Small intestine (tissue), 7 donors: ENCODE data around the gene FKBP3. TPM values are rescaled to one million over a fixed set of nuclear protein-coding genes. Genes with fewer than 3 reads are reported as not detected.

Source experiments
- DNase-seq, 2 donors: peaks; one replicate each; pipeline versions ENCODE4 v3.0.0 to v3.0.0-alpha.2; 2013
- FAIRE-seq: peaks from 2 replicates; lab custom pipeline; 2012; peaks lifted over from hg19 to GRCh38; lab: Jason Lieb, UNC
- H3K27ac ChIP-seq, 3 donors: one replicate each; pipeline ENCODE4 v1.5.1; 2013; ENCODE audit warnings: low read length in 2 of 3, mild to moderate bottlenecking in 2 of 3, control low read depth in 1 of 3, inconsistent platforms in 1 of 3, low read depth in 1 of 3, moderate library complexity in 1 of 3
- H3K27me3 ChIP-seq, 3 donors: one replicate each; pipeline ENCODE4 v1.6.1; 2013; ENCODE audit warnings: low read length in 3 of 3, inconsistent platforms in 1 of 3; ENCODE audit not compliant: control insufficient read depth in 3 of 3, insufficient read depth in 3 of 3
- H3K36me3 ChIP-seq, 3 donors: one replicate each; pipeline ENCODE4 v1.6.1; 2013; ENCODE audit warnings: low read length in 3 of 3, inconsistent platforms in 1 of 3, low read depth in 1 of 3, mild to moderate bottlenecking in 1 of 3, moderate library complexity in 1 of 3; ENCODE audit not compliant: control insufficient read depth in 3 of 3, insufficient read depth in 2 of 3
- H3K4me1 ChIP-seq, 3 donors: one replicate each; pipeline ENCODE4 v1.6.1; 2013; ENCODE audit warnings: low read length in 2 of 3, inconsistent platforms in 1 of 3, low read depth in 1 of 3, mild to moderate bottlenecking in 1 of 3, moderate library complexity in 1 of 3; ENCODE audit not compliant: control insufficient read depth in 3 of 3, insufficient read depth in 2 of 3
- H3K4me3 ChIP-seq, 3 donors: one replicate each; pipeline ENCODE4 v1.5.1; 2013; ENCODE audit warnings: low read length in 3 of 3, control low read depth in 1 of 3, inconsistent platforms in 1 of 3, low read depth in 1 of 3, mild to moderate bottlenecking in 1 of 3, moderate library complexity in 1 of 3
- H3K9me3 ChIP-seq, 2 donors: one replicate each; pipeline ENCODE4 v1.6.1; 2013; ENCODE audit warnings: low read depth in 1 of 2, low read length in 1 of 2; ENCODE audit not compliant: control insufficient read depth in 2 of 2, insufficient read depth in 1 of 2
- whole genome bisulfite sequencing, 3 donors: extraction: QIAGEN DNeasy Blood & Tissue Kit; methylation state at CpG; one replicate each; pipeline ENCODE4 v1.1.7; 2013; 5-methylcytosine and 5-hydroxymethylcytosine counted together
- polyA plus RNA-seq, 4 donors: library from polyadenylated mRNA; stranded (reverse) in 3 of 4; unstranded in 1 of 4; fragments of 200-250 nt in 3 of 4; fragments of 120-200 nt in 1 of 4; gene quantifications; one replicate each; pipeline versions ENCODE4 v1.2.1 to v1.2.3, GENCODE V29; 2013
- donor health status: healthy with polysubstance abuse.
- donor health status: control.
- donor health status: control.
- donor health status: Bipolar disorder and iron deficiency.
- donor health status: healthy.

Gene FKBP3
- polyA plus RNA-seq, 4 donors: 79.6 to 134 (median 101) TPM

- no peak overlapping the region for H3K4me3 ChIP-seq
- FAIRE-seq (no peak), DNase-seq (peak; percentile 79 to 94)
- whole genome bisulfite sequencing, 3 donors: 15 to 50% (median 34%) methylated on average over 1 of the region's 1 CpG
- H3K36me3 ChIP-seq: peaks cover 2 to 29% (median 5%) of the 10 kb centered on the region in 3 donors
- H3K27me3 ChIP-seq: no peaks in the 10 kb centered on the region
- peak overlapping the region in 1 of 3 donors; percentile 67 for H3K27ac ChIP-seq
- H3K4me1 ChIP-seq: peaks cover 0 to 9% (median 0%) of the 10 kb centered on the region in 3 donors
- H3K9me3 ChIP-seq: no peaks in the 10 kb centered on the region
These were observed 29.7 kb downstream of the FKBP3 start for GRCh38 chr14:45104561-45104960.

DNA sequence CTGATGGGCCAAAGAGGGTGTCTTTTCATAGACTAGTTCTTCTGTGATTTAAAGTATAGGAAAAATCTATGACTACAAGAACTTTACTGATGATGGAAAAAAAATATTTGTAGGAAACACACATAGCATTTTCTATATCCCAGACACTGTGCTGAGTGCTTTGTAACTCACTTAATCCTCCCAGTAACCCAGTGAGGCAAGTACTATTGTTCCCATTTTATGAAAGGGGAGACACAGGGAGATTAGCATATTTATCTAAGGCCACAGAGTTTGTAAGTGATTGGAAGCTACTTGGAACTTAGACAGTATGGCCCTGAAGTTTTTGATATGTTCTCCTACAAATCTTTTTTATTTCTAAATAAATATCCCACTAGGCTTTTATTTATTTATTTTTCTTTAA is 30.5 kb downstream of the FKBP3 start:
- FAIRE-seq: no peak

GRCh38 chr14:45096218-45096617 is 38.1 kb downstream of the FKBP3 start:
- no peak for FAIRE-seq
- no peak for DNase-seq
- H3K27ac ChIP-seq: no peak overlapping the region
- 94 to 97% (median 94%) methylated on average over 4 of the region's 4 CpGs for WGBS, 3 donors
- H3K4me3 ChIP-seq: no peak overlapping the region
- H3K36me3 ChIP-seq: peaks cover 2 to 22% (median 10%) of the 10 kb centered on the region in 3 donors
- H3K27me3 ChIP-seq: no peaks in the 10 kb centered on the region
- H3K9me3 ChIP-seq: no peaks in the 10 kb centered on the region
- H3K4me1 ChIP-seq: no peaks in the 10 kb centered on the region

More for the DNA sequence above, 30.5 kb downstream of the FKBP3 start:
- Histone ChIP-seq H3K4me3 (no peak overlapping the region), H3K27ac (peak overlapping the region in 1 of 3 donors; percentile 17), H3K27me3 (no peaks in the 10 kb centered on the region), H3K36me3 (peaks cover 2 to 28% (median 5%) of the 10 kb centered on the region in 3 donors), H3K9me3 (no peaks in the 10 kb centered on the region), H3K4me1 (peaks cover 0 to 9% (median 0%) of the 10 kb centered on the region in 3 donors)
- peak in 1 of 2 donors; percentile 10 for DNase-seq

DNA sequence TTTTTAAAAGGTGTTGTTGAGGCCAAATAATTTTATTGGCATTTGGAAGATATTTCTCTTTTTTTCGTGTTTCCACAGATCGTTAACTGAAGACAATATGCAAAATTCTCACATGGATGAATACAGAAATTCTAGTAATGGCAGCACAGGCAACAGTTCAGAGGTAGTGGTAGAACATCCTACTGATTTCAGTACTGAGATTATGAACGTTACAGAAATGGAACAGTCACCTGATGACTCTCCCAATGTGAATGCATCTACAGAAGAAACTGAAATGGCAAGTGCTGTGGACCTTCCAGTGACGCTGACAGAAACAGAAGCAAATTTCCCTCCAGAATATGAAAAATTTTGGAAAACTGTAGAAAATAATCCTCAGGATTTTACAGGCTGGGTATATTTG is 39.1 kb downstream of the FKBP3 start:
- FAIRE-seq (no peak), DNase-seq (no peak)
- Histone ChIP-seq H3K27ac (no peak overlapping the region), H3K27me3 (no peaks in the 10 kb centered on the region), H3K4me1 (peaks cover 0 to 2% (median 0%) of the 10 kb centered on the region in 3 donors), H3K4me3 (no peak overlapping the region), H3K36me3 (peaks cover 2 to 24% (median 10%) of the 10 kb centered on the region in 3 donors), H3K9me3 (no peaks in the 10 kb centered on the region)
- WGBS, 3 donors: 81 to 91% (median 87%) methylated on average over 4 of the region's 4 CpGs

GRCh38 chr14:45094275-45094674 is 40.0 kb downstream of the FKBP3 start:
- H3K27ac ChIP-seq: no peak overlapping the region
- no peak overlapping the region for H3K4me3 ChIP-seq
- no peak for FAIRE-seq
- peaks cover 0 to 2% (median 2%) of the 10 kb centered on the region in 3 donors for H3K4me1 ChIP-seq
- no peaks in the 10 kb centered on the region for H3K27me3 ChIP-seq
- H3K9me3 ChIP-seq: no peaks in the 10 kb centered on the region
- 94 to 98% (median 96%) methylated on average over 2 of the region's 2 CpGs for WGBS, 3 donors
- DNase-seq: no peak
- peaks cover 4 to 19% (median 10%) of the 10 kb centered on the region in 3 donors for H3K36me3 ChIP-seq

DNA sequence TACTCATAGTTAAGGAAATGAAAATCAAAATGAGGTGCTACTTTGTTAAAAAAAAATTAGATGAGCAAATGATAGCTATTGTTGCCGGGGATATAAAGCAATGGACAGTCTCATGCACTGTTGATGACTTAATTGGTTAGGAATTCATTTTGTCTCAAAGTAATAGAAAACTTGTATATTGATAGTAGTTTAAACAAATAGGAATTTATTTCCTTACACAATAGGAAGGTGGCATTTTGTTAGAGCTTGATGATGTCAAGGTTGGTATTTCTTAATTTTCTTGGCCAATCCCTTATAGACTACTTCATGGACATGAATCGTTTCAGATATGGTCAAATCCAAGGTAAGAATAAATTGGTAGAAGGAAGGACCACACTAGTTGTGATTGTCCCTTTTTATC is 42.6 kb downstream of the FKBP3 start:
- DNase-seq (no peak), FAIRE-seq (no peak)
- no peak overlapping the region for H3K27ac ChIP-seq
- no peak overlapping the region for H3K4me3 ChIP-seq
- H3K36me3 ChIP-seq: peaks cover 4 to 18% (median 5%) of the 10 kb centered on the region in 3 donors
- no peaks in the 10 kb centered on the region for H3K9me3 ChIP-seq
- WGBS, 3 donors: 81 to 95% (median 87%) methylated on average over 2 of the region's 2 CpGs
- H3K4me1 ChIP-seq: peaks cover 2 to 3% (median 3%) of the 10 kb centered on the region in 3 donors
- H3K27me3 ChIP-seq: no peaks in the 10 kb centered on the region

GRCh38 chr14:45089813-45090212 is 44.5 kb downstream of the FKBP3 start:
- WGBS, 3 donors: 28 to 47% (median 32%) methylated on average over 1 of the region's 1 CpG
- Histone ChIP-seq H3K27ac (no peak overlapping the region), H3K4me3 (no peak overlapping the region), H3K4me1 (peaks cover 2 to 9% (median 7%) of the 10 kb centered on the region in 3 donors), H3K9me3 (no peaks in the 10 kb centered on the region), H3K36me3 (peaks cover 0 to 12% (median 2%) of the 10 kb centered on the region in 3 donors), H3K27me3 (no peaks in the 10 kb centered on the region)
- FAIRE-seq (no peak), DNase-seq (peak in 1 of 2 donors; percentile 45)

- H3K4me1 ChIP-seq: peaks cover 4 to 9% (median 9%) of the 10 kb centered on the region in 3 donors
- H3K36me3 ChIP-seq: peaks cover 0 to 6% (median 2%) of the 10 kb centered on the region in 3 donors
- H3K4me3 ChIP-seq: peak overlapping the region; percentile 53 to 79 (median 58)
- no peaks in the 10 kb centered on the region for H3K27me3 ChIP-seq
- 2 to 3% (median 3%) methylated on average over 4 of the region's 4 CpGs for WGBS, 3 donors
- DNase-seq: peak; percentile 38 to 51
- no peak for FAIRE-seq
- no peaks in the 10 kb centered on the region for H3K9me3 ChIP-seq
- peak overlapping the region in 1 of 3 donors; percentile 89 for H3K27ac ChIP-seq
These were observed 49.3 kb downstream of the FKBP3 start for GRCh38 chr14:45084946-45085346.
